GM21360 (cell line): Measurements from ENCODE around the gene TRIP10.
"Not testable (repeated sequence)": the region's sequence is repeated elsewhere in the genome, so short reads cannot be mapped to it uniquely, and the experiment has no call there.

Experiments used
- ATAC-seq: cut with Tn5 transposase; IDR thresholded peaks from one replicate; pipeline ENCODE4 v1.9.1; 2021; ENCODE audit warnings: mild to moderate bottlenecking, moderate library complexity; ENCODE audit not compliant: unreplicated experiment

TRIP10 gene

DNA sequence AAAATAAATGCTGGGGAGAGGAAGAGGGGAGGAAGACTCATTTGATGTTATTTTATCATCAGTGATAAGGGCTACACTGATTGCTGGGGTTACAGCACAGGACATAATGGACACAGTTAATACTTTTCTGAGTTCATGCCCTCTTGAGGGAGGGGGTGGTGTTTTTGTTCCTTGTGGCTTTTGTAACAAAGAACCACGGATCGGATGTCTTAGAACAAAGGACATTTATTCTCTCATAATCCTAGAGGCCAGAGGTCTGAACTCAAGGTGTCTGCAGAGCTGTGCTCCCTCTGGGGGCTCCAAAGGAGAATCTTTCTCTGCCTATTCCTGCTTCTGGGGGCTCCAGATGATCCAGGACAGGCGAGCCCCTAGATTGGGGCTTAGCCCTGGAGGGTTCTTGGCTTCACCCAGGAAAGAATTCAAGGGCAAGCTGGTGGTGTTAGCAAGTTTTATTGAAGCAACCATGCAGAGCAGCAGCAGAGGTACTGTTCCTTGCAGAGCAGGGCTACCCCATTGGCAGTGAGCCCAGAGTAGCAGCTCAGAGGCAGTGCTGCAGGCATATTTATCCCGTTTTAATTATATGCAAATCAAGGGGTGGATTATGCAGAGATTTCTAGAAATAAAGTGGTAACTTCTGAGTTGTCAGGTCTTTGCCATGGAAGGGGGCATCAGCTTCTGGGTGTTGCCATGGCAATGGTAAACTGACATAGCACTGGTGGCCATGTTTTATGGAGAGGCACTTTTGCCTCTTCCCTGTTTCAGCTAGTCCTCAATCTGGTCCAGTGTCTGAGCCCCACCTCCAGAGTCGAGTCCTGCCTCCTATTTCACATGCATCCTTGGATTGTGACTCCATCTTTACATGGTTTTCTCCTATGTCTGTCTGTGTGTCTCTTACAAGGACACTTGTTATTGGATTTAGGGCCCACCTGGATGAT lies 51.0 kb downstream of the TRIP10 start:
- ATAC-seq, result no peak

- no peak for ATAC-seq
These were observed 51.8 kb downstream of the TRIP10 start for GRCh38 chr19:6791237-6791636.

GRCh38 chr19:6793411-6793810 lies 53.9 kb downstream of the TRIP10 start:
- no peak for ATAC-seq

DNA sequence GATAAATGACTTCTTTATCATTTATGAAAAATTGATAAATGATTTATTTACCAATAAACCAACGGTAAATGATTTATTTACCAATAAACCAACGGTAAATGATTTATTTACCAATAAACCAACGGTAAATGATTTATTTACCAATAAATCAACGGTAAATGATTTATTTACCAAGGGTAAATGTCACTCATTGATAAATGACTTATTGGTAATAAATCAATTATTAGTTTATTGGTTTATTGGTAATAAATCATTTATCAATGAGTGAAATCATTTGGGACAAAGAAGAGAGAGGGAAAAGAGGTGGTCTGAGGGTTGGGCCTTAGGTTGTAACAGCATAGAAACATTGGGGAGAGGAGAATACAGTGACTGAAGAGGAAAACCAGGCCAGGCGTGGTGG lies 54.5 kb downstream of the TRIP10 start:
- ATAC-seq, result no peak

DNA sequence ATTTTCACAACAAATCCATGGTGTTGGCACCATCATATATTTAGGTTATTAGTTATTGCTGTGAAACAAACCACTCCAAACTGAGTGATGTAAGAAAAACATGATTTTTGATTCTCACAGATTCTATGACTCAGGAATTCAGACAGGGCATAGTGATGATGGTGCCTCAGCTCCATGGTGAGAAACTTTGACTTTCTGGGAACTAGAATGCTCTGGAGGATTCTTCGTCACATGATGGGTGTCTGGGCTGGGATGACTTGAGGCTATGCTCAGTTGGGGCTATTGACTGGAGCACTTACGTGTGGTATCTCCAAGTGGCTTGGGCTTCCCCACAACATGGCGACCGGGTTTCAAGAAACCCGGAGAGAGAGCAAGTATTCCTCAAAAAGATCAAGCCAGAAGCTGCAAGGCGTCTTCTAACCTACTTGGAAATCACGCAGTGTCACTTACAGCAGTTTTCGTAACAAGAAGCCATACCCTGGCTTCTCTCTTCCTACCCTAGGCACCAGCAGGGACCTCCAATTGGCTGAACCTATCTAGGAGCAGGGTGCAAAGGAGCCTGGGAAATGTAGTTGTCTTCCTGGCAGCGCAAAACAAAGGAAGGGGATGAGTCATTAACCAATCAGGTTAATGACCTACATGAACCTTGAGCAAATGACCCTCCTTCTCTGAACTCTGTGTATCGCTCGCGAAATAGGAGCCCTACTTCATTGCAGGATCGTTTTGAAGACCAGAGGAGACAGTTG lies 55.4 kb downstream of the TRIP10 start:
- no peak for ATAC-seq

- ATAC-seq, result no peak
These were observed 56.8 kb downstream of the TRIP10 start for GRCh38 chr19:6796278-6796677.

- ATAC-seq, result no peak
These were observed 58.2 kb downstream of the TRIP10 start for GRCh38 chr19:6797646-6798045.

- not testable (repeated sequence) for ATAC-seq
These were observed 60.8 kb downstream of the TRIP10 start for GRCh38 chr19:6800160-6800790.

DNA sequence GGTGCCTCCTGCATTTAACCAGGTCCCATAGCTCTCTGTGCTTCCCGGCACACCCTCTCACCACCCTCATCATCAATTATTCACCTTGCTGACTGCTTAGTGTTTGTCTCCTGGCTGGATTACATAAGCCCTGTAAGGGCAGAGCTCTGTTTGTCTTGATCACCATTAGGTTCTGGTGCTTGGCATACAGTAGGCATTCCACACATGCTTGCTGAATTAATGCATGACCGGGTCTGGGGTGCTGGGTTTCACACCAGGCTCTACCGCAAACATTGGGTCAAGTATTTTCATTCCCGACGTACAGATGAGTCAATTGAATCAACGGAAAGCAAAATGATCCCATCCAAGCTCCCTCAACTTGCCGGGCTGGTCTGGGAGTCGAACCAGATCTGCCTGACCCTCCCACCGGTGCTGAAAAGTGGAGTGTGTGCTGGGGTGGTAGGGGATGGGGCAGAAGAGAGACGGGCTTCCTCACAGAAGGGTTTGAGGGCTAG lies 61.6 kb downstream of the TRIP10 start:
- no peak for ATAC-seq
